ENCODE measurements around the gene RAB4A.

DNA sequence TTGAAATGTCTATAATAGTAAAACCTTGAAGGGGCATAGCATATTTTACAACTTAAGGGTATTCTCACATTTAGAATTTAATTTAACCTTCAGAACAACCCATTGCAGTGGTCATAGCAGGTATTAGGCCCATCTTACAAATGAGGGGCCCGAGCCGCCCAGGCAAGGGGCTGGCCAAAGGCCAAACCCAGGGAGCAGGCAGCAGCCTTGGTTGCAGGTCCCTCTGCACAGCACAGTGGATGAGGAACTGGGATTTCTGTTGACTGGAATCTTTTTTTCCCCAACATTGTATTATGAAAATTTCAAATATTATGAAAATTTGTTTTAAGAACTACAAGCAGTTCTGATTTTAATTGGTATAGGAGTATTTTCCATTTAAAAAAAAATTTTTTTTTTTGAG lies 38.8 kb downstream of the RAB4A start:
- no peak for TF ChIP-seq POLR2A (IDR thresholded peaks at IDR 0.05; ENCODE audit: extremely low read depth, insufficient read length)
- TF ChIP-seq, protein P1, sequence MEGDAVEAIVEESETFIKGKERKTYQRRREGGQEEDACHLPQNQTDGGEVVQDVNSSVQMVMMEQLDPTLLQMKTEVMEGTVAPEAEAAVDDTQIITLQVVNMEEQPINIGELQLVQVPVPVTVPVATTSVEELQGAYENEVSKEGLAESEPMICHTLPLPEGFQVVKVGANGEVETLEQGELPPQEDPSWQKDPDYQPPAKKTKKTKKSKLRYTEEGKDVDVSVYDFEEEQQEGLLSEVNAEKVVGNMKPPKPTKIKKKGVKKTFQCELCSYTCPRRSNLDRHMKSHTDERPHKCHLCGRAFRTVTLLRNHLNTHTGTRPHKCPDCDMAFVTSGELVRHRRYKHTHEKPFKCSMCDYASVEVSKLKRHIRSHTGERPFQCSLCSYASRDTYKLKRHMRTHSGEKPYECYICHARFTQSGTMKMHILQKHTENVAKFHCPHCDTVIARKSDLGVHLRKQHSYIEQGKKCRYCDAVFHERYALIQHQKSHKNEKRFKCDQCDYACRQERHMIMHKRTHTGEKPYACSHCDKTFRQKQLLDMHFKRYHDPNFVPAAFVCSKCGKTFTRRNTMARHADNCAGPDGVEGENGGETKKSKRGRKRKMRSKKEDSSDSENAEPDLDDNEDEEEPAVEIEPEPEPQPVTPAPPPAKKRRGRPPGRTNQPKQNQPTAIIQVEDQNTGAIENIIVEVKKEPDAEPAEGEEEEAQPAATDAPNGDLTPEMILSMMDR (IDR thresholded peaks at IDR 0.05; ENCODE audit: low read depth, low read length), result no peak
